Left lung (tissue), 10 donors: ENCODE measurements around the gene CDIP1. TPM values are rescaled to one million over a fixed set of nuclear protein-coding genes. Genes with fewer than 3 reads are reported as not detected.

Experiments used
- ATAC-seq: fragments of 200-7000 bp; cut with Tn5 transposase; one replicate; pipeline ENCODE4 v1.9.1; 2020; ENCODE audit warnings: moderate library complexity
- DNase-seq, 4 donors: peaks; one replicate each; pipeline ENCODE4 v3.0.0-alpha.2; 2013 to 2020
- H3K27ac ChIP-seq, 2 donors: fragments of 200-600 bp; sonication (generic) in 1 of 2; one replicate each; pipeline versions ENCODE4 v1.5.0 to v1.8.0; 2020 to 2021
- H3K27me3 ChIP-seq, 2 donors: fragments of 200-600 bp; sonication (generic) in 1 of 2; one replicate each; pipeline versions ENCODE4 v1.5.0 to v1.8.0; 2020 to 2021
- H3K36me3 ChIP-seq, 2 donors: fragments of 200-600 bp; sonication (generic) in 1 of 2; one replicate each; pipeline versions ENCODE4 v1.5.0 to v1.8.0; 2020 to 2021
- H3K4me1 ChIP-seq, 2 donors: fragments of 200-600 bp; one replicate each; pipeline ENCODE4 v1.8.0; 2021
- H3K4me3 ChIP-seq, 2 donors: fragments of 200-600 bp; sonication (generic) in 1 of 2; one replicate each; pipeline versions ENCODE4 v1.5.0 to v1.8.0; 2020 to 2021; ENCODE audit warnings: mild to moderate bottlenecking in 1 of 2
- H3K9me3 ChIP-seq, 2 donors: fragments of 200-600 bp; sonication (generic) in 1 of 2; one replicate each; pipeline versions ENCODE4 v1.5.0 to v1.8.0; 2020 to 2021
- CTCF ChIP-seq, 2 donors: fragments of 200-600 bp; sonication (generic) in 1 of 2; IDR thresholded peaks; one replicate each; pipeline versions ENCODE4 v1.5.0 to v1.8.0; 2021; ENCODE audit warnings: antibody characterized with exemption in 2 of 2
- intact Hi-C, 2 donors: fragments of 100-400 bp; cut with DNase I; formaldehyde crosslinking; loops; one replicate each; pipeline versions ENCODE4 v1.11.2 to v1.14.2; 2022
- polyA plus RNA-seq, 6 donors: library from polyadenylated mRNA; unstranded; fragments of 120-200 nt; gene quantifications; one replicate each; pipeline ENCODE4 v1.2.1, GENCODE V29; 2013; ENCODE audit not compliant: insufficient read length in 6 of 6
- total RNA-seq, 2 donors: library from RNA; stranded (reverse); fragmentation: NEBNext Ultra II Directional; extraction: Animal tissue kit (Norgen Biotek cat#: 25700); gene quantifications; one replicate each; pipeline ENCODE4 v1.2.1, GENCODE V29; 2021
- donor health status: DM: no; HTN: yes; CAD: no.
- donor health status: DM: no; HTN: no; CAD: no.

Gene CDIP1
- total and polyA plus RNA-seq, 8 donors = 18.1 to 27.0 (median 22.6) TPM

DNA sequence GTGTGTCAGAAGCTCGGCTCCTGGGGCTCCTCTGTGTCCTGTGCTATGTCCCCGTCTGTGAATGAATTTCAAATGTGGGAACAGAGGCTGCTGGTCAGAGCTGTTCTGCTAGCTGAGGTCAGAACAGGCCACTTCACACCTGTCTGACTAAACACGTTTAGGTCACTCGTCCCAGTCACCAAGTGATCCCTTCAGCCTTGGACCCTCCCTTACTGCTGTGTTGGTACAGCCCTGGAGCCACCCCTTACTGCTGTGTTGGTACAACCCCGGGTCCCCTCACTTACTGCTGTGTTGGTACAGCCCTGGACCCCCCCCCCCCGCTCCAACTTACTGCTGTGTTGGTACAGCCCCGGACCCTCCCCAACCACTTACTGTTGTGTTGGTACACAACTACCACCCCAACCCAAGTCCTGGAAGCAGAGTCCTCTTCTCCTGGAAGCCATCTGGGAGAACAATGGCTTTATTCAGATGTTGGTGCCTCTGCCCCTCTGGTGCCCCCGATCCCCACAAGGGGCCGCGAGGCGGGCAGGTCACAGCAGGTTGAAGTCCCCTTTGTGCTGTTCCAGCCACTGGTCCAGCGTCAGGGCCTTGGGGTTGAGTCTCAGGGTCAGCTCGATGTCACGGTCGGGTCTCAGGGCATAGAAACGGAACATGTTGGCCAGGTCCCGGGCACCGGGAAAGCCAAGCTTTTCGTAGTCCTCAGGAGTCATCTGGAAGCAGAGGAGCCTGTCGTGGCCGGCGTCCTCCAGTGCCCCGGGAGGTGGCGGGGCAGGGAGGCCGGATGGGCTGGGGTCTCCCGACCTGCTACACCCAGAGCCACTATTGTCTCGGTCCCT lies 77.1 kb downstream of the CDIP1 start:
- TF ChIP-seq CTCF (IDR thresholded peaks at IDR 0.05) = no peak
- intact Hi-C loops = no loop called here
- Histone ChIP-seq H3K27me3 (no peaks in the 10 kb centered on the region), H3K4me1 (peaks cover 6 to 12% of the 10 kb centered on the region in 2 donors), H3K9me3 (no peaks in the 10 kb centered on the region), H3K36me3 (peaks cover 0 to 85% of the 10 kb centered on the region in 2 donors), H3K4me3 (no peak overlapping the region), H3K27ac (no peak overlapping the region)
- DNase-seq = peak in 1 of 4 donors; percentile 19
- ATAC-seq = no peak

DNA sequence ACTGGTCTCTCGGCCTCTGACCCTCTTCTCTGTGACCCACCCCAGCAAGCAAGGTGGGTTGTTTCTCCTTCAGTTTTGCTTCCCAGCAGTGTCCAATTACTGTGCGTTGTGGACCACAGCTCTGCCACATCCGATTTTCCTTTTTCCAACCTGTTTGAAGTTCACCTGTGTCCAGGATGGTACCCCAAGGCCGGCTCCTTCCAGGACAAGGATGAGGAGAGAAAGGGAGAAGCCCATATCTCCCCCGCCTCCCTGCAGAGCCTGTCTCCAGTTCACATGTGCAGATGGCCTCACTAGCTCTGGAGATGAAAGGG lies 77.7 kb downstream of the CDIP1 start:
- H3K9me3 ChIP-seq = no peaks in the 10 kb centered on the region
- no peak overlapping the region for H3K4me3 ChIP-seq
- no peaks in the 10 kb centered on the region for H3K27me3 ChIP-seq
- H3K36me3 ChIP-seq = peaks cover 0 to 85% of the 10 kb centered on the region in 2 donors
- intact Hi-C loops = no loop called here
- DNase-seq (no peak), ATAC-seq (no peak)
- no peak for TF ChIP-seq CTCF (IDR thresholded peaks at IDR 0.05)
- H3K4me1 ChIP-seq = peaks cover 6 to 12% of the 10 kb centered on the region in 2 donors
- no peak overlapping the region for H3K27ac ChIP-seq

Other genes with a start within 250 kb of the CDIP1 start
- gene GLIS2, start 222.7 kb downstream of the CDIP1 start, total RNA-seq = 10 to 100 TPM; 28.9 to 31.0 TPM
- 10 to 100 TPM; 17.2 to 29.0 (median 24.4) TPM for gene GLIS2, start 222.7 kb downstream of the CDIP1 start, polyA plus RNA-seq
- 10 to 100 TPM; 26.2 to 44.6 TPM for gene PAM16, start 187.5 kb downstream of the CDIP1 start, total RNA-seq
- 10 to 100 TPM; 19.1 to 32.5 (median 29.8) TPM for gene PAM16, start 187.5 kb downstream of the CDIP1 start, polyA plus RNA-seq
- gene VASN, start 166.9 kb downstream of the CDIP1 start, total RNA-seq = 10 to 100 TPM; 24.5 to 28.3 TPM
- gene VASN, start 166.9 kb downstream of the CDIP1 start, polyA plus RNA-seq = 10 to 100 TPM; 11.3 to 20.3 (median 15.2) TPM
- 10 to 100 TPM; 36.3 to 81.7 TPM for gene CORO7, start 122.2 kb downstream of the CDIP1 start, total RNA-seq
- gene CORO7, start 122.2 kb downstream of the CDIP1 start, polyA plus RNA-seq = 10 to 100 TPM; 15.7 to 25.7 (median 18.9) TPM
- 10 to 100 TPM; 29.6 to 53.5 TPM for gene DNAJA3, start 112.9 kb downstream of the CDIP1 start, total RNA-seq
- 10 to 100 TPM; 29.0 to 39.7 (median 35.6) TPM for gene DNAJA3, start 112.9 kb downstream of the CDIP1 start, polyA plus RNA-seq
- gene NMRAL1, start 64.1 kb downstream of the CDIP1 start, total RNA-seq = 10 to 100 TPM; 31.4 to 36.5 TPM
- 10 to 100 TPM; 37.2 to 50.0 (median 42.8) TPM for gene NMRAL1, start 64.1 kb downstream of the CDIP1 start, polyA plus RNA-seq
- gene HMOX2, start 62.4 kb downstream of the CDIP1 start, total RNA-seq = 10 to 100 TPM; 50.8 to 51.5 TPM
- gene HMOX2, start 62.4 kb downstream of the CDIP1 start, polyA plus RNA-seq = 10 to 100 TPM; 36.2 to 52.1 (median 38.2) TPM
- gene C16orf96, start 17.6 kb upstream of the CDIP1 start, total RNA-seq = under 1 TPM; 0.17 to 0.18 TPM
- gene C16orf96, start 17.6 kb upstream of the CDIP1 start, polyA plus RNA-seq = under 1 TPM; 0.19 to 0.45 (median 0.38) TPM
- gene UBALD1, start 76.1 kb upstream of the CDIP1 start, total RNA-seq = 10 to 100 TPM; 26.7 to 27.8 TPM
- gene UBALD1, start 76.1 kb upstream of the CDIP1 start, polyA plus RNA-seq = 10 to 100 TPM; 12.0 to 27.1 (median 16.3) TPM
- gene MGRN1, start 86.1 kb upstream of the CDIP1 start, total RNA-seq = 10 to 100 TPM; 81.6 to 98.1 TPM
- gene MGRN1, start 86.1 kb upstream of the CDIP1 start, polyA plus RNA-seq = 10 to 100 TPM; 56.9 to 82.9 (median 65.0) TPM
- gene NUDT16L1, start 154.8 kb upstream of the CDIP1 start, total RNA-seq = 10 to 100 TPM; 26.6 to 53.1 TPM
- gene NUDT16L1, start 154.8 kb upstream of the CDIP1 start, polyA plus RNA-seq = 10 to 100 TPM; 29.2 to 46.1 (median 35.1) TPM
- gene ANKS3, start 195.5 kb upstream of the CDIP1 start, total RNA-seq = 10 to 100 TPM; 16.1 to 18.9 TPM
- gene ANKS3, start 195.5 kb upstream of the CDIP1 start, polyA plus RNA-seq = 10 to 100 TPM; 23.5 to 32.8 (median 26.9) TPM
- gene DNAAF8, start 195.8 kb upstream of the CDIP1 start, total RNA-seq = 1 to 10 TPM; 1.2 to 4.2 TPM
- 1 to 10 TPM; 1.2 to 3.5 (median 2.9) TPM for gene DNAAF8, start 195.8 kb upstream of the CDIP1 start, polyA plus RNA-seq
- gene ZNF500, start 228.4 kb upstream of the CDIP1 start, total RNA-seq = 10 to 100 TPM; 12.5 to 13.6 TPM
- 10 to 100 TPM; 13.8 to 20.8 (median 16.8) TPM for gene ZNF500, start 228.4 kb upstream of the CDIP1 start, polyA plus RNA-seq
- gene SEPTIN12, start 249.6 kb upstream of the CDIP1 start, total RNA-seq = not detected
- gene SEPTIN12, start 249.6 kb upstream of the CDIP1 start, polyA plus RNA-seq = 10 to 100 TPM in 1 of 6 donors, under 1 TPM in 2, not detected in 3; 0.28 to 14.6 (median 0.65) TPM